HEK293 (cell line): ENCODE data around the gene NEDD1.

ENCODE experiments used
- CTCF ChIA-PET: fragments of 350-600 bp; formaldehyde crosslinking; extraction: SDS; loops from one replicate; lab custom pipeline; 2021; ENCODE audit warnings: antibody characterized with exemption; lab: Yijun Ruan, JAX
- POLR2A ChIA-PET: fragments of 300-600 bp; formaldehyde crosslinking; extraction: SDS; loops from one replicate; lab custom pipeline; 2020; ENCODE audit warnings: antibody characterized with exemption, inconsistent platforms; lab: Yijun Ruan, JAX
- H3K27ac ChIP-seq: fragments of 200-500 bp; sonication (Bioruptor generic); 2 replicates; pipeline ENCODE4 v1.5.1; 2014; ENCODE audit warnings: low read depth, low read length, control low read depth, inconsistent platforms; ENCODE audit errors: extremely low read depth
- H3K36me3 ChIP-seq, 2 experiments: fragments of 200-500 bp in 1 of 2; sonication (Bioruptor generic) in 1 of 2; 1 replicate in 1 of 2; 2 replicates in 1 of 2; pipeline ENCODE4 v1.5.1; 2014 to 2017; ENCODE audit warnings: inconsistent platforms in 2 of 2, low read length in 2 of 2; ENCODE audit not compliant: control insufficient read depth in 2 of 2, insufficient read depth in 1 of 2
- H3K4me1 ChIP-seq: fragments of 200-500 bp; sonication (Bioruptor generic); 2 replicates; pipeline ENCODE4 v1.5.1; 2014; ENCODE audit warnings: mild to moderate bottlenecking, low read length, inconsistent platforms; ENCODE audit not compliant: control insufficient read depth, insufficient read depth
- H3K4me3 ChIP-seq: 2 replicates; pipeline ENCODE4 v1.5.1; 2011; ENCODE audit warnings: low read depth, mild to moderate bottlenecking, control low read depth, low read length, moderate library complexity
- H3K9me3 ChIP-seq: fragments of 200-500 bp; sonication (Bioruptor generic); 2 replicates; pipeline ENCODE4 v1.5.1; 2014; ENCODE audit warnings: low read depth, low read length, inconsistent platforms; ENCODE audit not compliant: control insufficient read depth, insufficient read depth
- YY1 ChIP-seq: fragments of 450-650 bp; formaldehyde crosslinking; IDR thresholded peaks from 2 replicates; pipeline ENCODE4 v1.5.1; 2018; ENCODE audit warnings: missing biosample characterization, missing genetic modification characterization
- ZBTB17 ChIP-seq: fragments of 450-650 bp; formaldehyde crosslinking; IDR thresholded peaks from 2 replicates; pipeline ENCODE4 v1.5.1; 2016; ENCODE audit warnings: missing biosample characterization, missing genetic modification characterization
- ZNF10 ChIP-seq: fragments of 450-650 bp; formaldehyde crosslinking; IDR thresholded peaks from 2 replicates; pipeline ENCODE4 v1.5.1; 2017; ENCODE audit warnings: missing biosample characterization, missing genetic modification characterization
- ZNF133 ChIP-seq: fragments of 450-650 bp; formaldehyde crosslinking; IDR thresholded peaks from 2 replicates; pipeline ENCODE4 v1.5.1; 2016; ENCODE audit warnings: missing biosample characterization, missing genetic modification characterization
- ZNF157 ChIP-seq: fragments of 450-650 bp; formaldehyde crosslinking; IDR thresholded peaks from 2 replicates; pipeline ENCODE4 v1.5.1; 2016; ENCODE audit warnings: missing biosample characterization, missing genetic modification characterization
- ZNF239 ChIP-seq: fragments of 450-650 bp; formaldehyde crosslinking; IDR thresholded peaks from 2 replicates; pipeline ENCODE4 v1.5.1; 2016; ENCODE audit warnings: missing biosample characterization, missing genetic modification characterization
- ZNF335 ChIP-seq: fragments of 450-650 bp; formaldehyde crosslinking; conservative IDR thresholded peaks from 2 replicates; pipeline ENCODE4 v1.5.1; 2016; ENCODE audit warnings: missing biosample characterization, missing genetic modification characterization
- ZNF37A ChIP-seq: fragments of 450-650 bp; IDR thresholded peaks from 2 replicates; pipeline ENCODE4 v1.5.1; 2018; ENCODE audit warnings: missing biosample characterization, missing genetic modification characterization
- ZNF530 ChIP-seq: fragments of 450-650 bp; formaldehyde crosslinking; IDR thresholded peaks from 2 replicates; pipeline ENCODE4 v1.5.1; 2016; ENCODE audit warnings: low read depth, missing biosample characterization, missing genetic modification characterization
- ZNF571 ChIP-seq: fragments of 450-650 bp; formaldehyde crosslinking; IDR thresholded peaks from 2 replicates; pipeline ENCODE4 v1.5.0; 2017; ENCODE audit warnings: missing biosample characterization, missing genetic modification characterization
- ZNF600 ChIP-seq: fragments of 450-650 bp; formaldehyde crosslinking; IDR thresholded peaks from 2 replicates; pipeline ENCODE4 v1.5.1; 2016; ENCODE audit warnings: missing biosample characterization, missing genetic modification characterization
- ZSCAN16 ChIP-seq: fragments of 450-650 bp; formaldehyde crosslinking; IDR thresholded peaks from 2 replicates; pipeline ENCODE4 v1.5.1; 2016; ENCODE audit warnings: missing biosample characterization, missing genetic modification characterization
- ZSCAN30 ChIP-seq: fragments of 450-650 bp; IDR thresholded peaks from 2 replicates; pipeline ENCODE4 v1.5.1; 2018; ENCODE audit warnings: missing biosample characterization, mild to moderate bottlenecking, missing genetic modification characterization, moderate library complexity
- TF ChIP-seq, protein P1 (sequence below): fragments of 450-650 bp; formaldehyde crosslinking; IDR thresholded peaks from 2 replicates; pipeline ENCODE4 v1.5.1; 2016; ENCODE audit warnings: missing biosample characterization, missing genetic modification characterization
- TF ChIP-seq, protein P2 (sequence below): fragments of 450-650 bp; formaldehyde crosslinking; IDR thresholded peaks from 2 replicates; pipeline ENCODE4 v1.5.0; 2017; ENCODE audit warnings: missing biosample characterization, missing genetic modification characterization, borderline replicate concordance
- TF ChIP-seq, protein P3 (sequence below): fragments of 450-650 bp; formaldehyde crosslinking; IDR thresholded peaks from 2 replicates; pipeline ENCODE4 v1.5.1; 2016; ENCODE audit warnings: missing biosample characterization, missing genetic modification characterization
- TF ChIP-seq, protein P4 (sequence below): fragments of 450-650 bp; formaldehyde crosslinking; IDR thresholded peaks from 2 replicates; pipeline ENCODE4 v1.5.1; 2016; ENCODE audit warnings: missing biosample characterization, missing genetic modification characterization

Gene NEDD1

DNA sequence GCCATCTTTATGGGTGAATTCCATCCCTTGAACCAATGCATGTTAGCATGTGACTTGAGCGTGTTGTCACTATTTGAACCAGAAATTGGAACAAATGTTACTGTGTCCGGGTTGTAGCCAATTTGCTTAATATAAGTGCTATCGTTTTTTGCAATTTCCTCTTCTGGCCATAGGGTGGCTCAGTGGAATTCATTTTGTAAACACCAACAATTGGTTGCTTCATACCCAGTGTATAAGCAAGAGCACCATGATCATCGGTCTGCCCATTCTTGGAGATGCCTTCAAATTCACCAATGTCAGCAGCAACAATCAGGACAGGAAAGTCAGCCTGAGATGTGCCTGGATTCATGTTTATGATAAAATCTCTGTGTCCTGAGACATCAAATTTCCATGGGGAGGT is 5.0 kb upstream of the NEDD1 start (continued):
- TF ChIP-seq, protein P1, sequence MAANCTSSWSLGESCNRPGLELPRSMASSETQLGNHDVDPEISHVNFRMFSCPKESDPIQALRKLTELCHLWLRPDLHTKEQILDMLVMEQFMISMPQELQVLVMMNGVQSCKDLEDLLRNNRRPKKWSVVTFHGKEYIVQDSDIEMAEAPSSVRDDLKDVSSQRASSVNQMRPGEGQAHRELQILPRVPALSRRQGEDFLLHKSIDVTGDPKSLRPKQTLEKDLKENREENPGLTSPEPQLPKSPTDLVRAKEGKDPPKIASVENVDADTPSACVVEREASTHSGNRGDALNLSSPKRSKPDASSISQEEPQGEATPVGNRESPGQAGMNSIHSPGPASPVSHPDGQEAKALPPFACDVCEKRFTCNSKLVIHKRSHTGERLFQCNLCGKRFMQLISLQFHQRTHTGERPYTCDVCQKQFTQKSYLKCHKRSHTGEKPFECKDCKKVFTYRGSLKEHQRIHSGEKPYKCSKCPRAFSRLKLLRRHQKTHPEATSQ: no peak

DNA sequence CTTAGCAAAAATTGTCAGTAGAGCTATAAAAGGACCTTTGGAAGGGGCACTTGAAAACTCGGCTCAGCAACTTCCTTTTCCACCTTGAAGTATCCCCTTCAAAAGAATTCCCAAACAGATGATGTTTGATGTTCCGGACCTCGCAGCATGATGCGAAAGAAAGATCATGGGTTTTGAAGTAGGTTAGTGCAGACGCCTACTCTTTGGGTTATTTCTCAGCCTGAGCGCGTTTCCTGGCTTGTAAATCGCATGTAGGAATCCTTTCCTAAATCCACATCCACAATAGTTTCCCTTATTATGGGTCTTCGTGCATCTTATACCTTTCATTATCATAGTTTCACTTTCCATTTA is 584 bp upstream of the NEDD1 start:
- no peak for TF ChIP-seq ZNF335 (tag by site-specific recombination)
- no peak for TF ChIP-seq ZNF571 (tag by site-specific recombination)
- TF ChIP-seq ZNF530 (tag by site-specific recombination): no peak
- no peak for TF ChIP-seq ZNF157 (tag by site-specific recombination)
- no peak for TF ChIP-seq ZNF133 (tag by site-specific recombination)
- no peak for TF ChIP-seq ZNF600 (tag by site-specific recombination)
- no peak for TF ChIP-seq ZSCAN16 (tag by site-specific recombination)
- TF ChIP-seq, protein P2, sequence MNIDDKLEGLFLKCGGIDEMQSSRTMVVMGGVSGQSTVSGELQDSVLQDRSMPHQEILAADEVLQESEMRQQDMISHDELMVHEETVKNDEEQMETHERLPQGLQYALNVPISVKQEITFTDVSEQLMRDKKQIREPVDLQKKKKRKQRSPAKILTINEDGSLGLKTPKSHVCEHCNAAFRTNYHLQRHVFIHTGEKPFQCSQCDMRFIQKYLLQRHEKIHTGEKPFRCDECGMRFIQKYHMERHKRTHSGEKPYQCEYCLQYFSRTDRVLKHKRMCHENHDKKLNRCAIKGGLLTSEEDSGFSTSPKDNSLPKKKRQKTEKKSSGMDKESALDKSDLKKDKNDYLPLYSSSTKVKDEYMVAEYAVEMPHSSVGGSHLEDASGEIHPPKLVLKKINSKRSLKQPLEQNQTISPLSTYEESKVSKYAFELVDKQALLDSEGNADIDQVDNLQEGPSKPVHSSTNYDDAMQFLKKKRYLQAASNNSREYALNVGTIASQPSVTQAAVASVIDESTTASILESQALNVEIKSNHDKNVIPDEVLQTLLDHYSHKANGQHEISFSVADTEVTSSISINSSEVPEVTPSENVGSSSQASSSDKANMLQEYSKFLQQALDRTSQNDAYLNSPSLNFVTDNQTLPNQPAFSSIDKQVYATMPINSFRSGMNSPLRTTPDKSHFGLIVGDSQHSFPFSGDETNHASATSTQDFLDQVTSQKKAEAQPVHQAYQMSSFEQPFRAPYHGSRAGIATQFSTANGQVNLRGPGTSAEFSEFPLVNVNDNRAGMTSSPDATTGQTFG: no peak
- TF ChIP-seq ZBTB17 (tag by site-specific recombination): no peak
- TF ChIP-seq, protein P3, sequence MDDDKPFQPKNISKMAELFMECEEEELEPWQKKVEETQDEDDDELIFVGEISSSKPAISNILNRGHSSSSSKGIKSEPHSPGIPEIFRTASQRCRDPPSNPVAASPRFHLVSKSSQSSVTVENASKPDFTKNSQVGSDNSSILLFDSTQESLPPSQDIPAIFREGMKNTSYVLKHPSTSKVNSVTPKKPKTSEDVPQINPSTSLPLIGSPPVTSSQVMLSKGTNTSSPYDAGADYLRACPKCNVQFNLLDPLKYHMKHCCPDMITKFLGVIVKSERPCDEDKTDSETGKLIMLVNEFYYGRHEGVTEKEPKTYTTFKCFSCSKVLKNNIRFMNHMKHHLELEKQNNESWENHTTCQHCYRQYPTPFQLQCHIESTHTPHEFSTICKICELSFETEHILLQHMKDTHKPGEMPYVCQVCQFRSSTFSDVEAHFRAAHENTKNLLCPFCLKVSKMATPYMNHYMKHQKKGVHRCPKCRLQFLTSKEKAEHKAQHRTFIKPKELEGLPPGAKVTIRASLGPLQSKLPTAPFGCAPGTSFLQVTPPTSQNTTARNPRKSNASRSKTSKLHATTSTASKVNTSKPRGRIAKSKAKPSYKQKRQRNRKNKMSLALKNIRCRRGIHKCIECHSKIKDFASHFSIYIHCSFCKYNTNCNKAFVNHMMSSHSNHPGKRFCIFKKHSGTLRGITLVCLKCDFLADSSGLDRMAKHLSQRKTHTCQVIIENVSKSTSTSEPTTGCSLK (tag by site-specific recombination): no peak
- TF ChIP-seq ZNF10: no peak
- no peak for TF ChIP-seq ZNF239 (tag by site-specific recombination)
- no peak for TF ChIP-seq YY1 (tag by site-specific recombination)
- TF ChIP-seq, protein P4, sequence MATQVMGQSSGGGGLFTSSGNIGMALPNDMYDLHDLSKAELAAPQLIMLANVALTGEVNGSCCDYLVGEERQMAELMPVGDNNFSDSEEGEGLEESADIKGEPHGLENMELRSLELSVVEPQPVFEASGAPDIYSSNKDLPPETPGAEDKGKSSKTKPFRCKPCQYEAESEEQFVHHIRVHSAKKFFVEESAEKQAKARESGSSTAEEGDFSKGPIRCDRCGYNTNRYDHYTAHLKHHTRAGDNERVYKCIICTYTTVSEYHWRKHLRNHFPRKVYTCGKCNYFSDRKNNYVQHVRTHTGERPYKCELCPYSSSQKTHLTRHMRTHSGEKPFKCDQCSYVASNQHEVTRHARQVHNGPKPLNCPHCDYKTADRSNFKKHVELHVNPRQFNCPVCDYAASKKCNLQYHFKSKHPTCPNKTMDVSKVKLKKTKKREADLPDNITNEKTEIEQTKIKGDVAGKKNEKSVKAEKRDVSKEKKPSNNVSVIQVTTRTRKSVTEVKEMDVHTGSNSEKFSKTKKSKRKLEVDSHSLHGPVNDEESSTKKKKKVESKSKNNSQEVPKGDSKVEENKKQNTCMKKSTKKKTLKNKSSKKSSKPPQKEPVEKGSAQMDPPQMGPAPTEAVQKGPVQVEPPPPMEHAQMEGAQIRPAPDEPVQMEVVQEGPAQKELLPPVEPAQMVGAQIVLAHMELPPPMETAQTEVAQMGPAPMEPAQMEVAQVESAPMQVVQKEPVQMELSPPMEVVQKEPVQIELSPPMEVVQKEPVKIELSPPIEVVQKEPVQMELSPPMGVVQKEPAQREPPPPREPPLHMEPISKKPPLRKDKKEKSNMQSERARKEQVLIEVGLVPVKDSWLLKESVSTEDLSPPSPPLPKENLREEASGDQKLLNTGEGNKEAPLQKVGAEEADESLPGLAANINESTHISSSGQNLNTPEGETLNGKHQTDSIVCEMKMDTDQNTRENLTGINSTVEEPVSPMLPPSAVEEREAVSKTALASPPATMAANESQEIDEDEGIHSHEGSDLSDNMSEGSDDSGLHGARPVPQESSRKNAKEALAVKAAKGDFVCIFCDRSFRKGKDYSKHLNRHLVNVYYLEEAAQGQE (tag by site-specific recombination): no peak
- TF ChIP-seq ZSCAN30: no peak
- no peak for TF ChIP-seq ZNF37A (tag by site-specific recombination)
- Histone ChIP-seq H3K36me3 (peaks cover 4 to 9% of the 10 kb centered on the region in 2 experiments; a peak in 2 of 3 replicates), H3K4me1 (no peaks in the 10 kb centered on the region), H3K27ac (no peak overlapping the region; the same call in 1 of the 2 replicates), H3K4me3 (peak overlapping the region; percentile 78), H3K9me3 (no peaks in the 10 kb centered on the region)
- CTCF ChIA-PET: interaction anchor here (0.6 kb wide), 1 partner anchor 149 kb away, joined by 4 read pairs; no protein-coding TSS in a partner anchor
- POLR2A ChIA-PET: no interaction called here
